ENCODE data around the gene THADA. TPM values are rescaled to one million over a fixed set of nuclear protein-coding genes. Genes with fewer than 3 reads are reported as not detected.
"Not testable (repeated sequence)": the region's sequence is repeated elsewhere in the genome, so short reads cannot be mapped to it uniquely, and the experiment has no call there.

The THADA gene
- total RNA-seq, 1 experiment from 2014 or later, result 37.4 TPM

DNA sequence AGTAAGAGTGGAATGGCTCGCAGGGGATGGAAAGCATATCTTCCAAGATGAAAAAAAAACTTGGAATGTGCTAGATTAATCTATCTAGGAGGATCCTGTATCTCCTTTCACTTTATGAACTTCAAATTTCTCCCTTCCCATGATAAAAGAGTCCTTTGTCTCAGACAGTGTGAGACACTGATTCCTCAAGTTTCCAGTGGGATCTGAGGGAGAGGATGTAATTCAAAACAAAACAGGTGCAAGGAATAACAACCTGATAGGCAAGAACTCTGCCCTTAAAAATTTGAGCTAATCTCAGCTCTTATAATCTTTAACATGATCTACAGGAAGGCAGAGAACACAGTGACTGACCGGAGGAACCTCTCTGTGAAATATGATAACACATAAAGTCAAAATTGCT lies 207.5 kb downstream of the THADA start:
- Histone ChIP-seq H3K4me3 (no peak overlapping the region), H3K36me3 (no peaks in the 10 kb centered on the region), H3K27me3 (no peaks in the 10 kb centered on the region), H3K9me3 (no peaks in the 10 kb centered on the region)
- no peak for DNase-seq

DNA sequence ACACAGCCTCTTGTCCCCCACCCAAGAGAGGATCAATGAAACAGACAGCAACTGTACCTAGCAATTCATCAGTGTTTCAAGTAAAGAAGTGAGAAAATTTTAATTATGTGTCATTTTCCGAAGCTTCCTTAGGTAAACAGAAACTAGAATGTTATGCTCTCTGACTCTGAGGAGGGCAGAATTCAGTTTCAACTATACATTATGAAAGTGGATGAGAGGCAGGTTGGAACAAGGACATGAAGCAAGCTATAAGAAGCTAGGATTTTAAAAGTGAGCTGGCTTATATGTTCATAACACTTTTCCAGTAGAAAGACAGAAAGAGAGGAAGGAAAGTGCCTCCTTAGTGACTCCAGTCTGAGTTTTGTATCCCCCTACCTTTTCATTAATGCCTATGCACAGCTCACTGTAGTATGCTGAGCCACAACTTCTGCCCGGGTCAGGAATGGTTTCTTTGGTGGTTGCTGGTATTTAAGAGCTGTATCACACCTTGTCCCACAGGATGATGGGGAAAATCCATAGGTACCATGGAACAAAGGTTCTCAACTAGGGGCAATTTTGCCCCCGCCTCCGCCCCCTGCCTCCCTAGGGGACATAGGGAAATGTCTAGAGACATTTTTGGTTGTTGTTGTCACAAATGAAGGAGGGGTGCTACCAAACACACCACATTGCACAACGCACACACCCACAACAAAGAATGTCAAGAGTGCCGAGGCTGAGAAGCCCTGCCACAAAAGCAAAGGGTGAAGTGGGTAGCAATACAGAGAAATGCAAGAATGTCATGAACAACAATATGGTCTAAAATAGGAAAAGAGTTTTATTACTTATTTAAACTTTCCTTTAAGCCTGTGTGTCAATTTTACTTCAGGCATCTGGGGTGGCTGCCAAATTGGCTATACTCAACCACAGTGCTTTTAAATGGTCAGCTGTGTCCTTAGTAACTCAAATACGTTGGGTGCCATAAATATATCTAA lies 208.5 kb downstream of the THADA start:
- Histone ChIP-seq H3K9me3 (no peaks in the 10 kb centered on the region), H3K27me3 (no peaks in the 10 kb centered on the region), H3K36me3 (no peaks in the 10 kb centered on the region), H3K4me3 (no peak overlapping the region)
- peak; percentile 39 for DNase-seq

DNA sequence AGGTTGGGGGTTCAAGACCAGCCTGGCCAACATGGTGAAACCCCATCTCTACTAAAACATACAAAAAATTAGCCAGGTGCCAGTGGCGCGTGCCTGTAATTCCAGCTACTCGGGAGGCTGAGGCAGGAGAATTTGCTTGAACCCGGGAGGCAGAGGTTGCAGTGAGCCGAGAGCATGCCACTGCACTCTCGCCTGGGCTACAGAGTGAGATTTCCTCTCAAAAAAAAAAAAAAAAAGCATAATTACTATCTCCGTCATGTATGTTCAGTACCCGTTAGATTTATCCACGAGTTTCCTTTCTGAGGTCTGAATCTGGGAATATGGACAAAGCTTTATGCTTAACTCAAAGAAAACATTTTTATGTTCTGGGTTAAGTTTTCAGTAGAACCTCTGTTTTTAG lies 209.2 kb downstream of the THADA start:
- not testable (repeated sequence) for DNase-seq, H3K36me3 ChIP-seq, H3K27me3 ChIP-seq

DNA sequence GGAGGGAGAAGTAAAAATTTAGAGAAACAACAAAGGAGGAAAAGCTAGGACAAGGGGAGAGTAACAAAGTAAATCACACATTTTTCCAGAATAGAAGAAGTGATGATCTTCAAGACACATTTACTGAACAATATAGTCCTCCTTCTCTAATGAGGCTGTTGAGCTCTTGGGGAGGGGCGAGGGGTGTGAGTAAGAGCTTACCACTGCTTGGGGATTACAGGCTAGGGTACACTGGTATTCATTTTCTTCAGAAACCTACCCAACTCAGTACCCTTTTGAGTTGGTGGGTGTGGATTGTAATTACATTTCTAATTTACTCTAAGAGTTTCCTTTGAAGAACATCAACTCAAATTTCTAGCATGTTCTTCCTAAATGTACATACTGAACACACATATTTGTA lies 211.7 kb downstream of the THADA start:
- Histone ChIP-seq H3K27me3 (no peaks in the 10 kb centered on the region), H3K36me3 (no peaks in the 10 kb centered on the region), H3K9me3 (no peaks in the 10 kb centered on the region), H3K4me3 (no peak overlapping the region)
- no peak for DNase-seq

More for the DNA sequence above, 209.2 kb downstream of the THADA start:
- H3K9me3 ChIP-seq, H3K4me3 ChIP-seq: not testable (repeated sequence)

DNA sequence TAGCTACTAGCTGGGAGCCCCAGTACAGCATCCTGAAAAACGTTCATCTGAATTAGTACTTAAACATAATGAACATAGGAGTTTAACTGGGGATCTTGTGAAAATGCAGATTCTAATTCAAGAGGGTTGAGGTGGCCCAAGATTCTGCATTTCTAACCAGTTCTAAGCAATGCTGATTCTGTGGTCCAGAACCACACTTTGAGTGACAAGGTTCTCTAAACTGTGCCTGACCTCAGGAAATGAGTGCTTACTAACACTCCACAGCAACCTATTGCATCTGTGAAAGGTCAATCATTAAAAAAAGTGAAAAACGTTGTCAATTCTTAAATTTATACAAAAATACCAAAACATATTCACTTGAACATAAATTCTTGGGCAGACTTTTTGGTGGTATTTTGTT lies 212.3 kb downstream of the THADA start:
- no peaks in the 10 kb centered on the region; the same call in 1 of the 2 replicates for H3K36me3 ChIP-seq
- no peak for DNase-seq
- no peak overlapping the region for H3K4me3 ChIP-seq
- H3K9me3 ChIP-seq, result no peaks in the 10 kb centered on the region
- H3K27me3 ChIP-seq, result no peaks in the 10 kb centered on the region

DNA sequence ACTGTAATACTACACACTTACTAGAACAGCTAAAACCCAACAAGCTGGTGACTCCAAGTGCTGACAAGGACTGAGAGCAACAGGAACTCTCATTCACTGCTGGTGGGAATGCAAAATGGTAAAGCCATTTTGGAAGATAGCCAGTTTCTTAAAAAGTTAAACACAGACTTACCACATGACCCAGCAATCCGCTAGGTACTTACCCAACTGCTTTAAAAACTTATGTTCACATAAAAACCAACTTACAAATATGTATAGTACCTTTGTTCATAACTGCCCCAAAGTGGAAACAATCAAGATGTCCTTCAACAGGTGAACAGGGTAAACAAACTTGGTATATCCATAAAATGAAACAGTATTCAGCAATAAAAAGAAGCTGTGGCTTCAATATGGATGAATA lies 216.3 kb downstream of the THADA start:
- no peaks in the 10 kb centered on the region for H3K9me3 ChIP-seq
- DNase-seq, result no peak
- H3K36me3 ChIP-seq, result no peaks in the 10 kb centered on the region; the same call in 1 of the 2 replicates
- H3K4me3 ChIP-seq, result no peak overlapping the region
- no peaks in the 10 kb centered on the region for H3K27me3 ChIP-seq

DNA sequence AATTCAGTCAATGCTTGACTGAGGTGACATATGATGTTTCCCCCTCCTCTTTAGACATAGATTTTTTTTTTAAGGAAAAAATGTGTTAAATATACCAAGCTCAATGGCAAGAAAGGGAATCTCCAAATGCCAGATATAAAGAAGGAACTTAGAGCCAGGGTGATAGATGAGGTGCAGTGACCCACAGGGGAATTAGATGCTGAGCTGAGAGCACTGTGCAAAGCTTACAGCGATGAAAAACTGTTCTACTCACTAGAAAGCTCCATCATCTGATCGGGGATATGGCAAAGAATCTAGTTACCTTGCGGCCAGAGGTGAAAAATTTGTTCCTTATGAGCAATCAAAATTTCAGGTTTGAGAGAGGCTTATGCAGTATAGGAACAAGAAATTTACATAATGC lies 218.5 kb downstream of the THADA start:
- Histone ChIP-seq H3K4me3 (no peak overlapping the region), H3K36me3 (no peaks in the 10 kb centered on the region; the same call in 1 of the 2 replicates), H3K27me3 (no peaks in the 10 kb centered on the region), H3K9me3 (no peaks in the 10 kb centered on the region)
- DNase-seq, result no peak

DNA sequence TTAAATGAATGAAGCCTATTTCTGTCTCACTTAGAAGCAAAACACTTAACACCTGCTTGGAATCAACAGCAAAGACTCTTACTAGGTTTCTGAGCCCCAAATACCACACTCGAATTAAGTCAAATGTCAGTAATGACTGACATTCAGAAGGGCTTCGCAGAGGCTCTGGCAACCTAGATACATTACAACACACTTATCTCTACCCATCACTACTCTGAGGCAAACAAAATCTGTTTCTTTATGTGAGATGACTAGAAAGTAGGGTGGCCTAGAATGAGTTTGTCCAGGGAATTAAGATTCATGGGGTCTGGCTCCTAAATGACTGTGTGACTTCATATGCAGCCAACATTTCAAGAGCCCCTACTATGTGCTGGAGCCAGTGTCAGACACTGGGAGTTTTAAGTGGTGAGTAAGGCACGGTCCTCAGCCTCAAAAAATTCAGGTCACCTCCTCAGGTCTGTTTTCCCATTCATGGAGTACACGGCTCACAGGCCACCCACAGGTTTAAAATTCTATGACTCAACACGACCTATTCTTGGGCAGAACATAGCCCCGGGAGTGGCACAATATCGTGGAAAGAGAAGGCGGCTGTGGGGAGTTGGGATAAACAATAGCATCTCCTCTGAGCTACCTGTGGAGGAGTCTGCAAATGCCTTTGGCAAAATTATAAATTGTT lies 219.2 kb downstream of the THADA start:
- no peaks in the 10 kb centered on the region; the same call in 1 of the 2 replicates for H3K36me3 ChIP-seq
- no peak for DNase-seq
- H3K27me3 ChIP-seq, result no peaks in the 10 kb centered on the region
- no peak overlapping the region for H3K4me3 ChIP-seq
- no peaks in the 10 kb centered on the region for H3K9me3 ChIP-seq

DNA sequence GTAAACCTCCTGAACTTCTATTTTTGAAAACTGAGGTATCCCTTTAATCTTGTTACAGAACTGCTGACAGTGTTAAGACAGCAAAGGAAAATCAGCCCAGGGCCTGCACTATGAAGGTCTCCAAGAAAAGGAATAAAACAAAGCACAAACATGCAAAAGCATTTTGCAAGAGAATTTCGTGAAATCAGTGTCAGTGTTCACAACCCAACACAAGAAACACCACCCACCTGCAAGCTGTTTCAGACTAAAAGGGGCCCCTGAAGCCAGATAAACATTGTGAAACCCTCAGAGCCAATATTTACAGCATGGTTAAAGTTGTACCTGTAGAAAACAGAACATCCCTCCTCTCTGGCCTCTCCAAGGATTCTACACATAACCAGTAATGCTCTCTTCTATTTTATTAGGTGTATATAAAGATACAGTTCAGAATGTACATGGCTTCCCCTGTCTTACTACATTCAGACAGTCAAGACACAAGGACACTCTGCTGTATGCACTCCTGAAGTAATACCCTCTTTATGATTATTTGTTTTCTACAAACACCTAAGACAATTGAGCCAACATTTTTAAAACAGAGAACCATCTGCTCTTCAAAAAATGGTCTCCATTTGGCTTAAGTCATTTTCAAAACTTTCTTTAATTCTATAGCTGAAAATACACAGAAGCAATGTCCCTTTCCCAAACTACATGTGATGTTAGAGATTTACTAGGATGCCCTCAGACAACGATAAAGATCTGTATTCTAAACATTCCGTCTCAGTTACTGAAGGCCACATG lies 219.9 kb downstream of the THADA start:
- no peak for DNase-seq
- Histone ChIP-seq H3K36me3 (no peaks in the 10 kb centered on the region; the same call in 1 of the 2 replicates), H3K4me3 (no peak overlapping the region), H3K27me3 (no peaks in the 10 kb centered on the region), H3K9me3 (no peaks in the 10 kb centered on the region)

DNA sequence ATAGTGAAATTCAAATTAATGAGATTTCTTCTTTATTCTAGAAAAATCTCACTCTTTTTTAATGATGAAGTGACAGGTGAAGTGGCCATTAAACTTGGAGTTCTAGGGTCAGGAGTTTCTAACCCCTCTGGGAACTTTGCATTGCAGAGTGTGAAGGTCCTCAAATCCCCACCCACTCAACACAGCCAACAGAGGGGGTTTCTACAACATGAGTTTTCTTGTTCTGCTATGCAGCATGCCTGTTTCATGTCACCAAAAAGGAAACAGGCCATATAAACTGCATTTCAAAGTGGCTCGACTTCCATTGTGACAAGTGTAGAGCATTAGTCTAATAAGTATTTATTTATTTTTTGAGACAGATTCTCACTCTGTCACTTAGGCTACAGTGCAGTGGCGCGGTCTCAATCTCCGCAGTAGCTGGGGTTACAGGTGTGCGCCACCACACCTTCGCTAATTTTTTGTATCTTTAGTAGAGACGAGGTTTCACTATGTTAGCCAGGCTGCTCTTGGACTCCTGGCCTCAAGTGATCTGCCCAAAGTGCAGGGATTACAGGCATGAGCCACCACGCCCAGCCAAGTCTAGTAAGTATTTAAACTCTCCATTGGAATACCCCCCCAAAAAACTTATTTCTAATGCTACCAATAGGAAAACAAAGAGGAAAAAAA lies 223.3 kb downstream of the THADA start:
- Histone ChIP-seq H3K36me3 (no peaks in the 10 kb centered on the region), H3K4me3 (no peak overlapping the region), H3K9me3 (no peaks in the 10 kb centered on the region), H3K27me3 (no peaks in the 10 kb centered on the region)
- DNase-seq, result no peak

DNA sequence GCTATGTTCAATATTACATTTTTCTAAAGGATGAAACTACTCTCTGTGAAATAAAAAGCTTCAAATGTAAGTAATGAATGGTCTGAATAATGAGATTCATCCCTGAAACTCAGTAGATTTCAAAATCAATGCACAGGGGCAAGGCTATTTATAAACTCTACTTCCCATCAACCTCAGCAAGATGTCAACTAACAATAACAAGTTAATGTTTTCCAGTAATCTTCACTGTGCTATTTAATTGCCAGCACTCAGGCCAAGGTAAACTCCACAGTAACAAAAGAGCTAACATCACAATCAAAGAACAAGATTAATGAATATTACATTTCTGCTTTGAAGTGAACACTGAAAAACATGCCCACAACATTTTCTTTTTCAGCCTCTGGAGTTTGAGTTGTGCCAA lies 225.1 kb downstream of the THADA start:
- DNase-seq, result no peak
- Histone ChIP-seq H3K27me3 (no peaks in the 10 kb centered on the region), H3K4me3 (no peak overlapping the region), H3K36me3 (no peaks in the 10 kb centered on the region), H3K9me3 (no peaks in the 10 kb centered on the region)

DNA sequence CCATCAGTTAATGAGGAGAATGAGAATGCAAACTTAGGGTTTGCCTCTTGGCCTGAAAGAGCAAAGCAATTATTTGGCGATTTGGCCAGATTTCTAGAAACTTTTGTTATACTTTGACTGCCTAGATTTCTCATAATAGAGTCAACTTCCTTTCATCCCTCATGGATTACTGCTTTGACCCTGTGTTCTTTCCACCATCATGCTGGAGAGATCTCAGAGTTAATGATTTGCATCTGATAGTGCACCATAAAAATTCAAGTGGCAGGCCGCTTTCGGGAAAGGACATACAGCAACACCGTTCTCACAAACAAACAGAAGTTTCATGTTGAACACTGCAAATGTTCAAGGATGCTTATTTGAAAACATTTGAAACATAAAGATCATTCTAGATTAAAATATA lies 225.7 kb downstream of the THADA start:
- no peaks in the 10 kb centered on the region for H3K9me3 ChIP-seq
- DNase-seq, result no peak
- no peak overlapping the region for H3K4me3 ChIP-seq
- H3K27me3 ChIP-seq, result no peaks in the 10 kb centered on the region
- no peaks in the 10 kb centered on the region for H3K36me3 ChIP-seq

DNA sequence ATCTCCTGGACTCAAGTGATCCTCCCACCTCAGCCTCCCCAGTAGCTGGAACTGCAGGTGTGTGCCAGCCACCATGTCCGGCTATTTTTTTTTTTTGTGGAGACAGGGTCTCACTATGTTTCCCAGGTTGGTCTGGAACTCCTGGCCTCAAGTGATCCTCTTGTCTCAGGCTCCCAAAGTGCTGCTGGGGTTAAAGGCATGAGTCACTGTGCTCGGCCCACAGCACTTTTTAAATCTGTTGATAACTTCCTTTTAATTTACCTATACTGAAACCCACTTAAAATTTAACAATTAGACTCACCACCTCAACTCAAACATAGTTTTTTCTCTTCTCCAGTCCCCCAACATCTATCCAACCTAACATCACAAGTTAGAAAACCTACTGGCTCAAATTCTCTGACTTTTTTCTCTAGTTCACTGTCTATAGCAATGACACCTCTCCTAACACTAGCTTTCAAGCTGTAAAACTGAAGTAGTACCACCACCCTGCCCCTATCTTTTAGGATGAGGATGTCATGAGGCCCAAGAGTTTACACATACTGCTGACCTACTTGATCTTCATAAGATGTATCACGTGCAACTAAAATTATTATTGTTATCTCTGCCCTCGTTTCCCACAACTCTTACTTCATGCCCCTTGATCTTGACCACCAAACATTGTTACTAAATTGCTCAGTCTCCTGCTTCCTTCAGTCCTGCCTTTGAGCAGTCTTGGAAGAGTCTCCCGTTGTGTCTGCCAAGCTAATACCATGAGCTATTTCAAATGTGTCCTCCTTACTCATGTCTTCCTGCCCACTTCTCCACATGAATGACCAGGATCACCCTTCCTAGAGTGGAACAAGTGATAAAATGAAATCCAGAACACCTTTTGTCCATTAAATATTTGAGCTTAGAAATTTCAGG lies 227.1 kb downstream of the THADA start:
- H3K27me3 ChIP-seq, result no peaks in the 10 kb centered on the region
- H3K36me3 ChIP-seq, result no peaks in the 10 kb centered on the region
- no peak overlapping the region for H3K4me3 ChIP-seq
- DNase-seq, result peak; percentile 43
- no peaks in the 10 kb centered on the region for H3K9me3 ChIP-seq

DNA sequence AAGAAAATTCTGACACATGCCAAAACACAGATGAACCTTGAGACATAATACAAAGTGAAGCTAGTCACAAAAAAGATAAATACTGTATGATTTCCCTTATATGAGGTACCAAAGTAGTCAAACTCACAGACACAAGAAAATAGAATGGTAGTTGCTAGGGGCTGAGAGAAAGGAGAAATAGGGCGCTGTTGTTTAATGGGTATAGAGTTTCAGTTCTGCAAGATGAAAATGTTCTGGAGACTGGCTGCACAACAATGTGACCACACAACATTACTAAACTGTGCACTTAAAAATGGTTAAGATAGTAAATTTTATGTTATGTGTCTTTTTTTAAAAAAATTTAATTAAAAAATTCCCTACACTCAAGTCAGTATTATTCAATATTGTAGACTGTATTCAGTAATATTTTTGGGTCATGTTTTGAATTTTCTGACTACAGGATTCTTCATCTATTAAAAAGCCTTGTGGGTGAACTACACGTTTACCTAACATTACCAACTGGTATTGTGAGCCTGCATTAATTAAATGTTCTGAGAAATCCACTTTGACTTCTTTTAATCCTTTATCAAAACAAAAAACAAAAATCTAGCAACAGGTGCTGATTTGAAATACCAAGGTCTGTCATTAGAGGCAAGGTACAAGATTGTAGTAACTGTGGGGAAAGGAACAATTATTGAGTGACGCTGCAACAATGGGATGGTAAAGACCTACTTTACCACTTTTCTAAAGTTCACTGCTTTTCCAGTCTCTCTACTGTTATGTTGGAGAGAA lies 228.6 kb downstream of the THADA start:
- no peak for DNase-seq
- no peaks in the 10 kb centered on the region for H3K36me3 ChIP-seq

DNA sequence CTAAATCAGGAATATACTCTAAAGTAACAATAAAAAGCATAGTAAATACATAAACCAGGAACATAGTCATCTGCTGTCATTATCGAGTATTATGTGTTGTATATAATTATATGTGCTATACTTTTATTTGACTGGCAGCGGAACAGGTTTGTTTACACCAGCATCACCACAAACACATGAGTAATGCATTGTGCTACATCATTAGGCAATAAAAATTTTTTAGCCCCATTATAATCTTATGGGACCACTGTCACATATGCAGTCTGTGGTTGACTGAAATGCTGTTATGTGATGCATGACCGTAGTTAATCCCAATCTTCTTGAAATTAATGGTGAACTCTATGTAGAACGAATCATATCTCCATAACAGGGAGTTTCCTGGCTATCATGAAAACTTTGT lies 232.7 kb downstream of the THADA start:
- H3K9me3 ChIP-seq, result no peaks in the 10 kb centered on the region
- no peak for DNase-seq
- no peaks in the 10 kb centered on the region for H3K27me3 ChIP-seq
- H3K36me3 ChIP-seq, result no peaks in the 10 kb centered on the region
- no peak overlapping the region for H3K4me3 ChIP-seq

More for the DNA sequence above, 228.6 kb downstream of the THADA start:
- Histone ChIP-seq H3K4me3 (no peak overlapping the region), H3K9me3 (no peaks in the 10 kb centered on the region), H3K27me3 (no peaks in the 10 kb centered on the region)

All from MG63 (cell line).